GM23248 (cell line): ENCODE measurements around the gene BICD1.

ENCODE experiments used
- EZH2 ChIP-seq: fragments of 200-600 bp; sonication (generic); IDR thresholded peaks from 2 replicates; pipeline ENCODE4 v1.6.1; 2018; ENCODE audit warnings: antibody characterized with exemption, mild to moderate bottlenecking; ENCODE audit not compliant: insufficient read depth, poor library complexity, severe bottlenecking
- EZH2phosphoT487 ChIP-seq: fragments of 200-600 bp; sonication (generic); IDR thresholded peaks from 2 replicates; pipeline ENCODE4 v1.6.1; 2018; ENCODE audit warnings: antibody characterized with exemption, moderate library complexity, mild to moderate bottlenecking, low read depth; ENCODE audit not compliant: insufficient read depth

- TF ChIP-seq EZH2phosphoT487 (no peak), EZH2 (no peak)
Measured at GRCh38 chr12:32265456-32265855, 158.8 kb downstream of the BICD1 start.
